GM18517 (cell line): Measurements from ENCODE around the gene IQCF2.
"Not testable (repeated sequence)": the region's sequence is repeated elsewhere in the genome, so short reads cannot be mapped to it uniquely, and the experiment has no call there.

Experiments used
- ATAC-seq: cut with Tn5 transposase; IDR thresholded peaks from one replicate; pipeline ENCODE4 v1.9.1; 2021; ENCODE audit warnings: mild to moderate bottlenecking, moderate library complexity; ENCODE audit not compliant: unreplicated experiment

The IQCF2 gene

DNA sequence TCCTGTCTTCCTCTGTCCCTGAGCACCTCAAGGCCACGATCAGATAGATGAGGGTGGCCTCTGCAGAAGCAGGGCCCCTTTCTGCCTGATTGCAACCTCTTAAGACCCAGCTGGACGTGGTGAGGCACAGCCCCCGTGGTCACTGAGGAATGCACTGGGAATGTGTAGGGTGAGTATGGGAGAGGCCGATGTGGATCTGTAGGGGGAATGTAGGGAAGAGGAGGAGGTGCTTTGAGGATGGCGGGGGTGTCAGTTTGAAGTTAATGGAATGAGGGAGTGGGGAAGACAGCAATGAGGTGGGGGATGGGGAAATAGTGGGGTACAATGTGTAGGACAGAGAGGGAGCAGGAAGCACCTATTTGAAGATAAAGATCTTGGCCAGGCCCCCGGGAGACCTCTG is 14.8 kb downstream of the IQCF2 start:
- no peak for ATAC-seq

- no peak for ATAC-seq
Observed at GRCh38 chr3:51879937-51880336, 18.5 kb downstream of the IQCF2 start.

DNA sequence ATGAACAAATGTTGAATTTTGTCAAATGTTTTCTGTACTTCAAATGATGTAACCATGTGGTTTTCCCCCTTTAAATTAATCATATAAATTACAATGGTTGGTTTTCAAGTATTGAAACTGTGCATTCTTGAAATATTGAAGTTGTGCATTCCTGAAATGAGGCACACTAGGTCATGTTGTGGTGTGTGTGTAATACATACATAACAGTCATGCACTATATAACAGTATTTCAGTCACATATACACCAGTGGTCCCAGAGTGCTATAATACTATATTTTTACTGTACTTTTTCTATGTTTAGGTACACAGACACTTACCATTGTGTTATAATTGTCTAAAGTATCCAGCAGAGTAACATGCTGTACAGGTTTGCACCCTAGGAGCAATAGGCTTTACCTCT is 25.0 kb downstream of the IQCF2 start:
- no peak for ATAC-seq

DNA sequence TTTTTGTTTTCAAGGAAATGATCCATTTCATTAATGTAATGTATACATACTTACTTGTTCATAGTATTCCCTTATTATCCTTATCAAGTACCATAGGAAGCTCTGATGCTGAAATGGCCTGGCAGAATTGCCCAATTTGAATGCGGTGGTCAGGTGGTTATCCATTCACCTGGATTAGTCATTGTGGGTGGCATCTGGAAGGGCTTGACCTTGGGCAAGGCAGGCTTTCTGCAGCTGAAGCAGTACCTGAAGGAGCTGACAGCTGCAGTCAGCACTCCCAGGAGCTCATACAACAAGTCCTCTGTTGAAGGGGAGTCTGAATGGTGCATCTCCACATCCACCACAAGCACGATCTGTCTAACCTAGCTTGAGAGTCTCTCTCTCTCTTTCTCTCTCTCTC is 26.2 kb downstream of the IQCF2 start:
- no peak for ATAC-seq

GRCh38 chr3:51888463-51889105 is 27.2 kb downstream of the IQCF2 start:
- no peak for ATAC-seq

GRCh38 chr3:51891242-51892039 is 30.0 kb downstream of the IQCF2 start:
- ATAC-seq: no peak

GRCh38 chr3:51894391-51894790 is 33.0 kb downstream of the IQCF2 start:
- ATAC-seq: no peak

DNA sequence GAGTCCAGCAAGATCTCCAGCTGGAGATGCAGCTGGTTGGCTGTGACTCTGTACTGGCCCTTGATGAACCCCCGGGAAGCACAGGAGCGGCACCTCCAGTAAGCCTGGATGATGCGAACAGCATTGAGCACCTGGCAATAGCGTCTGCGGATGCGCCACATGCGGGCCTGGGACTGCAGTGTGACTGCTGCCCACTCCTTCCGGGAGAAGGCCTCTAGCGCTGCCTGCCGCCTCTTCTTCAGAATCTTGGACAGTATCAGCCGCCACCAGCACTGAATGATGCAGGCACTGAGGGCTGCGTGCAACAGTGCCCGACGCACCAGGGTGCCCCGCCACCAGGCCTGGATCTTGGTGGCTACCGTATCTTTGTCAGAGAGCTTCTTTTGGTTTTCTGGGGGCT is 33.5 kb downstream of the IQCF2 start:
- ATAC-seq: no peak

- ATAC-seq: no peak
Observed at GRCh38 chr3:51896607-51897305, 35.3 kb downstream of the IQCF2 start.

DNA sequence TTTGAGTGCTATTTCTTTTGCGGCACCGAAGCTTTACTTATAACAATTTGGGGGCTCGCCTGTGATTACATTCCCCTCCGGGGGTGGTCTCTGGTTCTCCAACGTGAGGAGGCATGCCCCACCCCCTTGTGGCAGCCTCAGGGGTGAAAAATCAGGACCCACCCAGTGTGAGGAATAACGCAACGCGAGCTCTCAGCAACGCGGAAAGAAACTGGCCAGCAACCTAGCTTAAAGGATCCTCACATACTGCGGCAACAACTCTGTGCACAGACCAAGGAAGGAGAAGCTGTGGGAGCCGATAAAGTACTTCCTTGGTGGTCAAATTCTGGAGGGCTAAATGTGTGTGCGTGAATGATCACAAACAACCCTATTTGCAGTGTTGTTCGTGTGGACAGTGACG is 36.0 kb downstream of the IQCF2 start:
- ATAC-seq: no peak

DNA sequence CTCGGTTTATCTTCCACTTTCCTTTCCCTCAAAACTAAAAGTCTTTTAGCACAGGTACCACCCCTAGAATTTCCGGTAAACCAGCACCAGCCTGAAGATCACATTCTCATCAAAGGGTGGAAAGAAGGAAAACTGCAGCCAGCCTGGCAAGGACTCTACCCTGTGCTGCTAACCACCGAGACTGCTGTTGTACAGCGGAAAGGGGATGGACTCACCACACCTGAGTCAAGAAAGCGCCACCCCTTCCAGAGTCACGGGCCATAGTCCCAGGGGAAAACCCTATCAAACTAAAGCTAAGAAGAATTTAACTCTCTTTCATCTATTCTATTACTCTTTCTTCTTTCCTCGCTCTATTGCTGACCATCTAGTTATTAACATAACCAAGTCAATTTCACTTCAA is 38.6 kb downstream of the IQCF2 start:
- not testable (repeated sequence) for ATAC-seq

DNA sequence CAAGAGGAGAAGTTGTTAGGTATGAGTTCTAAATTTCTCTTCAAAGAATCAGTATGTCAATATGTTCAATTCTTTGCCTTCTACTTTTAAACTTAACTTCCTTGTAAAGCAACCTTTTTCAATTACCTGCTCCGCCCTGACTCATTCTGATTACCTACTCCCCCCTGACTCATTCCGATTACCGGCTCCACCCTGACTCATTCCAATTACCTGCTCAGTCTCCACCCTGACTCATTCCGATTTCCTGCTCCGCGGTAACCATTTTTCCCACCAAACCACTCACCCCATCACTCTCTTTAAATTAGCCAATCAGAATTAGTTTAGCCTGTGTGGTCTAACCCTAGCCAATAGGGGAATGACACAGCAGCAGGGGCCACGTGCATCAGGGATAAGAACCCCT is 40.9 kb downstream of the IQCF2 start:
- ATAC-seq: not testable (repeated sequence)

- no peak for ATAC-seq
Observed at GRCh38 chr3:51904034-51904823, 42.8 kb downstream of the IQCF2 start.

DNA sequence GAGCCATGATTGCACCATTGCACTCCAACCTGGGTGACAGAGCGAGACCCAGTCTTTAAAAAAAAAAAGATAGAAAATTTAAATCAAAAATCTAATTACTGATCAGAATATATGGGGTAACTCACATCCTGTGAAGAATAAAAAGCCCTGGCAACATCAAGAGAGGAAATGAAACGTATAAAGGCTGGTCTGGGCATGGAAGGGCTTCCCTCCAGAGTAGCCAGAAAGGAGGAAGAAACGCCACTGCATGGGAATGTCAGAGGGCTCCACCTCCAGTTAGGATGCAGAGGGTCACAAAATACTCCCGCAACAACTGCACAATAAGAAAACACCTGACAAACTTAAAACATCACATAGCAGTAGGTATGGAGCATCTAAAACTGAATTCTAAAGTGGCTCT is 46.6 kb downstream of the IQCF2 start:
- no peak for ATAC-seq
